Measurements from ENCODE around the gene EXOC7. TPM values are rescaled to one million over a fixed set of nuclear protein-coding genes. Genes with fewer than 3 reads are reported as not detected.

Gene EXOC7
- total RNA-seq, 1 experiment from 2014 or later, result 114 TPM

- no peak within 1 kb of the TSS for H3K4me3 ChIP-seq (replicated peaks in 1 of 2; ENCODE audit: low read depth in 1 of 2, low read length in 2 of 2)
- no peaks in the 10 kb centered on the region for H3K9me2 ChIP-seq (ENCODE audit: insufficient read depth)
- POLR2A ChIA-PET, result interaction anchor here (0.6 kb wide), 1 partner anchor 351 kb away, joined by 4 read pairs; no protein-coding TSS in a partner anchor
- no TSS peak for BruUV-seq (replicated peaks)
- intact Hi-C loops (cut with micrococcal nuclease), result loop anchor here (5.0 kb wide), 1 partner anchor 47 kb away; the partner anchor contains the start of gene EVPL
- no peak within 1 kb of the TSS for H2AFZ ChIP-seq (ENCODE audit: low read depth, low read length, poor library complexity, severe bottlenecking)
- RAD21 ChIA-PET (ENCODE audit: low non-redundant PET in 1 of 2, low total read pairs in 2 of 2, uncharacterized antibody in 2 of 2, unreplicated experiment in 2 of 2), result no interaction called here
- no peaks in the 10 kb centered on the region; the same call in 1 of the 2 replicates for H4K20me1 ChIP-seq (ENCODE audit: insufficient read depth)
- H3K9ac ChIP-seq (ENCODE audit: low read length), result no peak within 1 kb of the TSS
- DNase-seq (ENCODE audit: low read depth, low spot score) (no peak), ATAC-seq (no peak)
- no peak within 1 kb of the TSS for H3K4me2 ChIP-seq (ENCODE audit: low read length)
- H3K27me3 ChIP-seq (ENCODE audit: insufficient read depth, low read length), result peaks cover 7% of the 10 kb centered on the region; the same call in 1 of the 2 replicates
- no peak for TF ChIP-seq EGR1 (IDR thresholded peaks at IDR 0.05; ENCODE audit: low read depth)
- no peak for TF ChIP-seq POLR2A (IDR thresholded peaks at IDR 0.05; ENCODE audit: borderline replicate concordance, extremely low read depth, insufficient read depth, insufficient read length)
- TF ChIP-seq YY1 (IDR thresholded peaks at IDR 0.05; ENCODE audit: extremely low read depth, insufficient replicate concordance, low read depth, low read length), result no peak
- TF ChIP-seq TCF7L2 (IDR thresholded peaks at IDR 0.05; ENCODE audit: borderline replicate concordance, extremely low read depth, insufficient read depth, insufficient read length), result no peak
- TF ChIP-seq JUND (IDR thresholded peaks at IDR 0.05), result no peak
- TF ChIP-seq CBX3 (IDR thresholded peaks at IDR 0.05; ENCODE audit: low read depth), result no peak
- no peak for TF ChIP-seq EZH2 (IDR thresholded peaks at IDR 0.05)
- H3K79me2 ChIP-seq (ENCODE audit: insufficient read depth, low read length), result peaks cover 31% of the 10 kb centered on the region
- H3K36me3 ChIP-seq (ENCODE audit: control insufficient read depth in 1 of 2, insufficient read depth in 2 of 2, low read length in 2 of 2), result peaks cover 0 to 3% of the 10 kb centered on the region in 2 experiments; a peak in 1 of 4 replicates
- peaks cover 11 to 22% of the 10 kb centered on the region in 2 experiments for H3K4me1 ChIP-seq (ENCODE audit: control insufficient read depth in 1 of 2, insufficient read depth in 2 of 2, low read length in 2 of 2)
- H3K27ac ChIP-seq (ENCODE audit: low read depth, low read length), result no peak within 1 kb of the TSS
- no peaks in the 10 kb centered on the region for H3K9me3 ChIP-seq (ENCODE audit: control insufficient read depth in 1 of 2, insufficient read depth in 1 of 2, low read depth in 1 of 2, low read length in 2 of 2)
- CTCF ChIA-PET, result no interaction called here
These were observed 28.9 kb downstream of the EXOC7 start, which contains the start of gene GALR2 for GRCh38 chr17:76074390-76075363. TSS of gene GALR2 (plus strand) at chr17:76074781. CDS start at chr17:76074884, 103 bp downstream.
